ENCODE data around the gene SPTB. TPM values are rescaled to one million over a fixed set of nuclear protein-coding genes. Genes with fewer than 3 reads are reported as not detected.

SPTB gene
- total RNA-seq, 1 experiment from 2014 or later = 2.3 TPM

DNA sequence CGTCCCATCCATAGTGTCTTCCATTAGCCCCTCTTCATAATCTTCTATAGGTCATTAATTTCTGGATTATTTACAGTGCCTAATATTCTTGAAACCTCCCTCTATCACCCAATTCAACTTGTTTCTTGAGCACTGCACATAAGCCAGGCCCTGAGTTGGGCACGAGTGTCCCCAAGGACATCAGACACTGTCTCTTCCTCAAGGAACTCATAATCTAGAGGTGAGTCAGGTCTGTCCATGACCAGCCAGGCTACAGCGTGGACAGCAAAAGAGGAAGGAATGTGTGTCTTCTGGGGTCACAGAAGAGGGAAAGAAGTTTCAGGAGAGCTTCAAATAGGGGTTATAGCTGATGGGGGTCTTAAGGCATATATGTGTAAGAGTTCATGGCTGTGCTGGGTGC, 12.5 kb downstream of the SPTB start:
- no peaks in the 10 kb centered on the region for H4K20me1 ChIP-seq (ENCODE audit: control insufficient read depth, insufficient read depth, insufficient read length)
- no peak for DNase-seq
- no peak overlapping the region for H2AK5ac ChIP-seq (ENCODE audit: insufficient read length, low read length)
- Mint-ChIP-seq H3K27me3 (ENCODE audit: low read depth) (peaks cover 10% of the 10 kb centered on the region), H3K27ac (peak overlapping the region in 1 of 3 experiments; percentile 12; a peak in 2 of 7 replicates), H3K4me3 (no peak overlapping the region), H3K4me1 (peaks cover 17 to 18% of the 10 kb centered on the region in 2 experiments), H3K9me3 (peaks cover 0 to 2% of the 10 kb centered on the region in 2 experiments; a peak in 1 of 5 replicates), H3K36me3 (ENCODE audit: insufficient read depth in 1 of 3, low read depth in 3 of 3) (no peaks in the 10 kb centered on the region)
- H4K91ac ChIP-seq (ENCODE audit: insufficient read length, low read depth, low read length) = no peak overlapping the region
- H3K4ac ChIP-seq (ENCODE audit: low read depth, low read length) = no peak overlapping the region
- H3K9ac ChIP-seq (ENCODE audit: extremely low read depth, insufficient read length, low read length) = no peak overlapping the region
- no peak overlapping the region for H3T11ph ChIP-seq (ENCODE audit: low read length)
- no peak overlapping the region for H2BK15ac ChIP-seq (ENCODE audit: low read depth, low read length)
- H3K23me2 ChIP-seq (ENCODE audit: insufficient read length, low read depth, low read length, poor library complexity, severe bottlenecking) = no peaks in the 10 kb centered on the region
- H3K79me1 ChIP-seq (ENCODE audit: insufficient read depth, low read depth, low read length, poor library complexity, severe bottlenecking) = no peaks in the 10 kb centered on the region
- no peak overlapping the region for H2BK12ac ChIP-seq (ENCODE audit: insufficient read length, low read depth, low read length)
- no peak for TF ChIP-seq CTCF (conservative IDR thresholded peaks at IDR 0.05)
- no peak overlapping the region for H3K18ac ChIP-seq (ENCODE audit: insufficient read length, low read depth, low read length)
- no peak overlapping the region for H2BK120ac ChIP-seq (ENCODE audit: low read depth, low read length, poor library complexity, severe bottlenecking)
- no peak overlapping the region for H3K4me2 ChIP-seq (ENCODE audit: insufficient read depth, insufficient read length, low read length)
- H3K23ac ChIP-seq (ENCODE audit: insufficient read length, low read depth, low read length) = no peak overlapping the region
- H3K4me1 ChIP-seq (ENCODE audit: insufficient read depth, low read length) = peaks cover 4% of the 10 kb centered on the region; the same call in 1 of the 2 replicates
- no peak overlapping the region for H2AFZ ChIP-seq (ENCODE audit: low read length)
- no peak overlapping the region for H3K56ac ChIP-seq (ENCODE audit: insufficient read length, low read depth, low read length)
- H3K27me3 ChIP-seq (ENCODE audit: insufficient read depth, low read length) = no peaks in the 10 kb centered on the region
- H2BK20ac ChIP-seq (ENCODE audit: low read depth, low read length, poor library complexity, severe bottlenecking) = no peak overlapping the region
- H3K9me3 ChIP-seq (ENCODE audit: control insufficient read depth, low read depth, low read length) = no peaks in the 10 kb centered on the region
- no peak overlapping the region for H3K14ac ChIP-seq (ENCODE audit: insufficient read depth, low read length)
- no peak overlapping the region for H3K27ac ChIP-seq (ENCODE audit: insufficient read length, low read depth, low read length)
- no peaks in the 10 kb centered on the region for H3K79me2 ChIP-seq (ENCODE audit: insufficient read depth, low read length)
- no peak overlapping the region for H2BK5ac ChIP-seq (ENCODE audit: insufficient read length, low read length)
- H4K8ac ChIP-seq (replicated peaks; ENCODE audit: insufficient read length, low read depth, low read length) = no peak overlapping the region
- no peak overlapping the region for H4K5ac ChIP-seq (ENCODE audit: insufficient read length, low read depth, low read length)
- no CpG with 5 or more reads among the region's 3 CpGs for WGBS (ENCODE audit: extremely low coverage, insufficient read length, low lambda C conversion rate)
